Activated CD8-positive, alpha-beta memory T cell treated with anti-CD3 and anti-CD28 coated beads for 1 hour (primary cell): ENCODE data around the gene GLTPD2.
A peak's percentile ranks its signal among the peaks of the same experiment; 100 is the strongest.

Experiments used
- DNase-seq, 2 donors: peaks; one replicate each; pipeline ENCODE4 v3.0.0-alpha.2; 2020; ENCODE audit warnings: low read depth in 1 of 2; ENCODE audit errors: extremely low read depth in 1 of 2

GLTPD2 gene

DNA sequence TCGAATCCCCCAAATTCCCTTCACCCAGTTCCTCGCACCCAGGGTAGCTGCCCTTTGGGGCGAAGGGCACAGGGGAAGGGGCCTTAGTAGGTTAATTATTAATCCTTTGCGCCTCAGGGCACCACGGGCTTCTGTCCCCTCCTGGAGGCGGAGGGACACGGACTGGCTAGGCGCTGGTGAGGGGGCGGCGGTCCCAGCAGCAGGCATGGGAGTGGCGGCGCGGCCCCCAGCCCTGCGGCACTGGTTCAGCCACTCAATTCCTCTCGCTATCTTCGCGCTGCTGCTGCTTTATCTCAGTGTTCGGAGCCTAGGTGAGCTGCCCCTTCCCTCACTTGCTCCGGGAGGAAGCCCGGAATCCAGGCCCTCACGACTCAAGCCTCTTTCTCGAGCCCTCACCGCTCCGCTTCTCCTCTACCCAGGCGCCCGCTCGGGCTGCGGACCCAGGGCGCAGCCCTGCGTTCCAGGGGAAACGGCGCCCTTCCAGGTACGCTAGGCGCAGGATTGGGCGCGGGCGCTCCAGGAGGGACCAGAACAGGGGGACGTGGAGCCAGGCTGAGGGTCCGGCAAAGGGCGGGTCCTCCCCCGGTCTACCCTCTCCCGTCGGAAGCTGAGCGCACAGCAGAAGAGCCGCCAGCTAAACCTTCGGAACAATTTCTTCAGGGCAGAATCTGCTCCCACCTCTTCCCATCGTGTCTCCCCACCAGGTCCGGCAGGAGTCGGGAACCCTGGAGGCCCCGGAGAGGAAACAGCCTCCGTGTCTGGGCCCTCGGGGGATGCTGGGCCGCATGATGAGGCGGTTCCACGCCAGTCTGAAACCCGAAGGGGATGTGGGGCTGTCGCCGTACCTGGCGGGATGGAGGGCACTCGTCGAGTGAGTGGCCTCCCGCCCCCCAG is at the start of gene GLTPD2:
TSS of gene GLTPD2 (plus strand) at position 158 of the 894 bp plus-strand sequence. CDS start at position 206, 48 bp downstream.
- no peak for DNase-seq

DNA sequence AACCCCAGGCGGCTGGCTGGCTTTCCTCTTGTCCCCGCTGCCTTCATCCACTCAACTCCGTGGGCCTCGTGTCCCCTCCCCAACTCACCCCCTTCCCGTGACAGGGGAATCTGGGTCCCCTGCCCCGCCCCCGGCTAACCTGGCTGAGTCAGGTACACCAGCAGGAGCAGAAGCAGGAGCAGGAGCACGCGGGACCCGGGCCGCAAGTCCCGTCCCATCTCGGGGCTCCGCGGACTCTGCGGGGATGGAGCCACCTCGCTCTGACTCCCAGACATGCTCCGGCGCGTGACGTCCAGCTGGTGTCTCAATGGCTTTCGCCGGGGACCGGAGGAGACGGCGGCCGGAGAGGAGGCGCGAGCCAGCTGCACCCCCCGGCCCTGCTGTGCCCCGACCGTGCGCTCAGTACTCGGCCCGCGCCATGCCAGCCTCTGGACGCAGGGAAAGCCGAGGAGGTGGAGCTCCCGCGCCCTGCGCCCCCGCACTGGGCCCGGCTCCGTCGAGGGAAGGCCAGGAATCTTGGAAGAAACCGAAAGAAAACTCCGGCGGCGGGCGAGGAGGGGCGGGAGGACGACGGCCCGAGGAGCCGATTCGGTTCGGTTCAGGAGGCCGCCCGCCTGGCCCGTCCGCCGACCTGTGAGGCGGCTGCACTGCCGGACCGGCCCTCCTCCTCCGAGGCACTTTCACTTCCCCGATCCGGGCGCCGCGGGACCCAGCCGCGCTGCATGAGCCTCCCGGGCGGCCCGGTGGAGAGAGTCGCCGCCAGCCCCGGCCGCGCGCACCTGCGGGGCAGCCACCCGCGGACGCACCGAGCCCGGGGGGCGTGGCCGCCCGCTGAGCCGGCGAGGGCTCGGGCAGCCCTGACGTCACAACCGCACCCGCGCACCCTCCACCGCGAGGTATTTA is 49.4 kb upstream of the GLTPD2 start, which contains the start of the genes CXCL16 and ZMYND15:
TSS of gene CXCL16 (minus strand) at position 807 of the 903 bp plus-strand sequence. CDS start at position 218, 589 bp downstream.
TSS of gene ZMYND15 (plus strand) at position 712 of the 903 bp plus-strand sequence. CDS start 716 bp downstream, outside the sequence.
- peak; percentile 32 to 49 for DNase-seq

DNA sequence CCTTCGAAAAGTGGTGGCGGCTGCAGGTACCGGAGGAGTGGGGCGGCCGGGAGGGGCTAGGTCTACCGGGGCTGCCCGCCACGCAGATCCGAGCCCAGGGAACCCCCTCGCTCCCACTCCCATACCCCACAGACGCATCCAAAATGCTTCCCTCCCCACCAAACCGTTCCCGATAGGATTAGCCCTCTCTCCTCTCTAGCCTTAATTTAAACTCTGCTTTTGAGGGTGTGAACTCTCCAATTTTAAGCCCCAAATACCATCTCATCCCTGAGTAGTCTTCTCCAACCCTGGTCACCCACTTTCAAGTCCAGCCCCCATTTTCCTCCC is 48.8 kb upstream of the GLTPD2 start:
- no peak for DNase-seq

DNA sequence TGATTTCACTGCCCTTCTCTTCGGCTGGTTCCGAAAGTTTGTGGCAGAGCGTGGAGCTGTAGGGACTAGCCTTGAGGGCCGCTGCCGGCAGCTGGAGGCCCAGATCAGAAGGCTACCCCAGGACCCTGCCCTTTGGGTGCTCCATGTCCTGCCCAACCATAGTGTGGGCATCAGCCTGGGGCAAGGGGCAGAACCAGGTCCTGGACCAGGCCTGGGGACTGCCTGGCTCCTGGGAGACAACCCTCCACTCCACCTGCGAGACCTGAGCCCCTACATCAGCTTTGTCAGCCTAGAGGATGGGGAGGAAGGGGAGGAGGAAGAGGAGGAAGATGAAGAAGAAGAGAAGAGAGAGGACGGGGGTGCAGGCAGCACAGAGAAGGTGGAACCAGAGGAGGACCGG is 48.2 kb upstream of the GLTPD2 start:
- no peak for DNase-seq

DNA sequence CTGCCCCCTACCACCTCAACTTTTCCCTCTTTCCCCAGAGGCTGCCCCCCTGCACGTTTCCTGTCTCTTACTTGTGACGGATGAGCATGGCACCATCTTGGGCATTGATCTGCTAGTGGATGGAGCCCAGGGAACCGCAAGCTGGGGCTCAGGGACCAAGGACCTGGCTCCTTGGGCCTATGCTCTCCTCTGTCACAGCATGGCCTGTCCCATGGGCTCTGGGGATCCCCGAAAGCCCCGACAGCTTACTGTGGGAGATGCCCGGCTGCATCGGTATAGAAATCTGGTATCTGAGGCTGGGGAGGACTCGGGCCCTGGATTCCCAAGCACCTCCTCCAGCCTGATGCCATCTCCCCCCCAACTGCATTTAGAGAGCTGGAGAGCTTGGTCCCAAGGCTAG is 47.2 kb upstream of the GLTPD2 start:
- DNase-seq: no peak

DNA sequence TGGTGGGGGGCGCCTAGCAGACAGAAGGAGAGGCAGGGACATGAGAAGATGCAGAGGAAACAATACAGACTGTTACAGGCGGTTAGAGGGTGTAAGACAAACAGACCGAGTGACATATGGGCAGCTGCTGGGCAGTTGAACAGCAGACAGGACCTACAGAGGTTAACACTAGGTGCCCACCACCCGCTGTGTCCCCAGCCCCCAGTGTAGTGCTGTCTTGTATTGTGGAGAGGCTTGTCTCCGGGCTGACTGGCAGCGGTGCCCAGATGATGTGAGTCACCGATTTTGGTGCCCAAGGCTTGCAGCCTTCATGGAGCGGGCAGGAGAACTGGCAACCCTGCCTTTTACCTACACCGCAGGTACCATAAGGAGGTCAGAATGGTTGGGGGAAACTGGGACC is 46.6 kb upstream of the GLTPD2 start:
- DNase-seq: no peak

DNA sequence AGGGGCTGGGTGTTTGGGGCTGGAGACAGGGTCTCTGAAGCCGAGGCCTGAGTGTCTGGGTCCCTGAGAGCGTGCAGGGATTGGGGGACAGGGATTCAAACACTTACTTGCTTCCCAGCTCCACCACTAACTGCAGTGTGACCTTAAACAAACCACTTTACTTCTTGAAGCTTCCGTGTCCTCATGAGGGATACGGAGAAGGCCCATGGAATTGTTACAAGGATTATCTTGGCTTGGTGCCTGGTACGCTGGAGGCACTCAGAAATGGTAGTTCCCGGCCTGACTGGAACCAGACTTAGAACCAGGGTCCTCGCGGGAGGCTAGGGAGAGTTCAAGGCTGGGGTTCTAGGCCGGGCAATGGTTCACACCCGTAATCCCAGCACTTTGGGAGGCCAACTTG is 46.1 kb upstream of the GLTPD2 start:
- DNase-seq: no peak

DNA sequence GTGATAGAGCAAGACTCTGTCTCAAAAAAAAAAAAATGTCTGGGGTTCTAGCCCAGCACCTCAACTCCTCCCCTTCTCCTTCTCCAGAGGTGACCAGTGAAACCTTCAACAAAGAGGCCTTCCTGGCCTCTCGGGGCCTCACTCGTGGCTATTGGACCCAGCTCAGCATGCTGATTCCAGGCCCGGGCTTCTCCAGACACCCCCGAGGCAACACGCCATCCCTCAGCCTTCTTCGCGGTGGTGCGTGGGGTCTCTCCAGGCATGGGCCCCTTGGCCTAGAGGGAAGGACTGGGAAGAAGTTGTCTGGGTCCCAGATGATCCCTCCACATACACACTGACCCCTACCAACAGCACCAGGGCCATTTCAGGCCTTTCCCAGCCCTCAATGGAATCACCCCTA is 45.5 kb upstream of the GLTPD2 start:
- no peak for DNase-seq

DNA sequence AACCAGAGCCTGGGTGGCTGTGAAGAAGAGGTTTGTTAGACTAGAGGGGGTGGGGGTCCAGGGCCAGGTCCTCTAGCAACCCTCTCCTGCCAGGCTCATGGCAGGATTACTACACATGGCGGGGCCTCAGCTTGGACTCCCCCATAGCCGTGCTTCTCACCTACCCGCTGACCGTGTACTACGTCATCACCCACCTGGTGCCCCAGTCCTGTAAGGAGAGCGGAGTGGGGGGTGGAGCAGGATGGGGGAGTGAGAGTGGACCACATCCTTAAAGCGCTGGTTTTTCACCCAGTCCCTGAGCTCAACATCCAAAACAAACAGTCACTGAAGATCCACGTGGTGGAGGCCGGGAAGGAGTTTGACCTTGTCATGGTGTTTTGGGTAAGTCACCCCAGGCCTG is 44.9 kb upstream of the GLTPD2 start:
- no peak for DNase-seq

DNA sequence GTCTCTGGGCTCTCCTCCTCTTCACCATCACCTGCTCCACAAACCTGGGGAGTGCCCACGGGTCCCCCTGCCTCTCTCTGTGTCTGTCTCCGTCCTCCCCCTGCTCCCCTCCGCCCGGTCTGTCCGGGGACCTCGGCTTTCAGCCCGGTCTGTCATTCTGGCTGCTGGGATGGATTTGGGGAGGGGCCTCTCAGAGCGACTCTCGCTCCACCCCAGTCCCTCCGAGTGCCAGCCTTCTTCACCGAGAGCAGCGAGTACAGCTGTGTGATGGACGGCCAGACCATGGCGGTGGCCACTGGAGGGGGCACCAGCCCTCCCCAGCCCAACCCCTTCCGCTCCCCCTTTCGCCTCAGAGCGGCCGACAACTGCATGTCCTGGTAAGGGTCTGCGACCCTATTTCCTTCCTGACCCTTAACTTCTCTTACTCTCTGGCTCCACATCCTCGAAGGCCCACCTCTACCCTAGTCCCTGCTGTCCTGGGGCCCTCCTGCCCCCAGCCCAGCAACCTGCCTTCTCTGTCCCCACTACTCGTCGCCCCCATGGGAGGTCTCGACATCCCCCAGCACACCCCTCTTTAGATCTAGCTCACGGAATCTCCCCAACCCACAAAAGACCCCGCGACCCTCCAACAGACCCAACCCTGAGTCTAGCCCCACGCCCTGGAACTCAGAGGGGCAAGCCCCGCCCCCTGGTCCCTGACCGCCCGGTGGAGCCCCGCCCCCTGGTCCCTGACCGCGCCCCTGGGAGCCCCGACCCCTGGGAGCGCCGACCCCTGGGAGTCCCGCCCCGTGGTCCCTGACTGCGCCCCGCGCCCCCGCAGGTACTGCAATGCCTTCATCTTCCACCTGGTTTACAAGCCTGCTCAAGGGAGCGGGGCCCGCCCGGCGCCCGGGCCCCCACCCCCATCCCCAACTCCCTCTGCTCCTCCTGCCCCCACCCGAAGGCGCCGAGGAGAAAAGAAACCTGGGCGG is 43.5 kb upstream of the GLTPD2 start:
- no peak for DNase-seq

DNA sequence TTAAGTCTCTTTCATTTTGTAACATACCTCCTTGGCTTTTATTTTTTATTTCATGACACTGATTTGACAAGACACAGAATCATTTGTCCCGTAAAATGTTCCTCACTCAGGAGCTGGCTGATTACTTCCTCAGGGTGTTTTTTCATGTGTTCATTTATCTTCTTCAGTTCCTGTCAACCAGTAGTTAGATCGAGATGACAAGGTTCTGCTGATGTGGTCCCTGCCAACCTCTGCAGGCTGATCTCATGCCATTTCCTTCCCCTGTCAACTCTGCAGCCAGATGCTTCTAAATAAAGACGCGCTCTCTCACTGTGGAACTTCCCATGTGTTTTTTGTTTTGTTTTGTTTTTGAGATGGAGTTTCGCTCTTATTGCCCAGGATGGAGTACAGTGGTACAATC is 40.9 kb upstream of the GLTPD2 start:
- no peak for DNase-seq

DNA sequence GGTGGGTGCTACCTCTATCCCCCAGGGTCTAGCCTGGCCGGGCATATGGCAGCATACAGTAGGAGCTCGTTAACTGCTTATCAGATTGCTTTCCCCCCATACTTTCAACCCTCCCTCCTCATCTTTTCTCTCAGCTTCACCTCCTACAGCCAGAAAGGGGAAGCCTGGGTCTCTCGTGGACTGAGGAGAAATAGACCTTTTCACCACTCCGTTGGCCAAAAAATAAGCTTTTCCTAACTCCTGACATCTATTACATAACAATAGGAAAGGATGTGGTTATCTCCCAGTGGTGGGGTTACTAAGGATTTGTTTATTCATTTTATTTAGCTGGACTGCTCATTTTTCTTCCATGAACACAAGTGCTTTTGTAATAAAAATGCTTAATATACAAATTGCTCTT is 40.1 kb upstream of the GLTPD2 start:
- DNase-seq: no peak

DNA sequence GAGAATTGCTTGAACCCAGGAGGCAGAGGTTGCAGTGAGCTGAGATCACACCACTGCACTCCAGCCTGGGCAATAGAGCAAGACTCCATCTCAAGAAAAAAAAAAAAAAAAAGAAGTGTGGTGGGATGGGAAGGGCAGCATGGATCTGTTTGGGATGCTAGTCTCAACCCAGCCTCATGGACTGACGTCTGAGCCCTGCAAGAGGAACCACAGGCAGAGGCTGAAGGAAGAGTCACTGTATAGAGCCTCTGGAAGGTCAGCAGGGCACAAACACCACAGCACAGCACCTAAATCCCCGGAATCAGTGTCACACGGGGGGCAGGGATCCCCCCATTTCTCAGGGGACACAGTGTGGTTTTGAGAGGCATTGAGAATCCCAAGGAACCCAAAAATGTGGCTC is 38.2 kb upstream of the GLTPD2 start:
- DNase-seq: no peak

DNA sequence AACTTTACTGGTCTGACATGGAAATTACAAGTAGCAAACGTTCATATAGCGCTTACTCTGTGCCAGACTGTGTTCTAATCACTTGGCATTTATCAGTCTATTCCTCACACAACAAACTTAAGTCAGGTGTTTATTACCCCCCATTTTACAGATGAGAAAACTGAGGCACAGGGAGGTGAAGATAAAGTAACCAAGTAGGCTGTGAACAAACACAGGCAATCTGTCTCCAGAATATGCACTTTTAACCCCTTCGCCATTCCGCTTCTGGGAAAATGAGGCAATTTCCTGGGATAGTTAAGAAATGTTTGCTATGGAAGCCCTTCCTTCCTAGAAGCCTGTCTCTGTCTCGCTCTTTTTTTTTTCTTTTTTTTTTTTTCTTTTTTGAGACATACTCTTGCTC is 36.8 kb upstream of the GLTPD2 start:
- DNase-seq: no peak

DNA sequence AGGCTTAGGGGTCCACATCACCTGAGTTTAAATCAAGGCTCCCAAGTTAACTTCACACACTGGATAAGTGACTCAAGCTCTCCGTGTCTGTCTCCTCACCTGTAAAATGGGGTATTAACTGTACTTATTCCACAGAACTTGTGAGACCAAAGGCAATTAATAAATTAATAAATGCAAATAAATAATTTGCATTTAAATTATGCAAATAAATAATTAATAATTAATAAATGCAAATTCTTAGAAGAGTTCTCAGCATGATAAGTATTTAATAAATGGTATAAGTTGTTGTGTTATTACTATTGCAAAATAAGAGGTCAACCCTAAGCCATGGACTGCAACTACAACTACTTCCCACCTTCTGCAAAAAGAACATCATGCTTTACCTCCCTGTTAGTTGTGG is 35.4 kb upstream of the GLTPD2 start:
- DNase-seq: no peak

DNA sequence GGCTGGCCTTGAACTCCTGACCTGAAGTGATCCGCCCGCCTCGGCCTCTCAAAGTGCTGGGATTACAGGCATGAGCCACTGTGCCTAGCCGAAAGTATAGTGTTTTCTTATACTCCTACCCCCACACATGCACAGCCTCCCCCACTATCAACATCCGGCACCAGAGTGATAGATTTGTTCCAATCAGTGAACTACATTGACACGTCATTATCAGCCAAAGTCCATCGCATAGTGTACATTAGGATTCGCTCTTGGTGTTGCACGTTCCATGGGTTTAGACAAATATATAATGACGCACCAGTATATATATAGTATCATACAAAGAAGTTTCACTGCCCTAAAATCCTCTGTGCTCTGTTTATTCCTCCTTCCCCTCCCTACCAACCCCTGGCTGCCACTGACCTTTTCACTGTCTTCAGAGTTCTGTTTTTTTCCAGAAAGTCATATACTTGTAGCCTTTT is 29.0 kb upstream of the GLTPD2 start:
- DNase-seq: no peak

DNA sequence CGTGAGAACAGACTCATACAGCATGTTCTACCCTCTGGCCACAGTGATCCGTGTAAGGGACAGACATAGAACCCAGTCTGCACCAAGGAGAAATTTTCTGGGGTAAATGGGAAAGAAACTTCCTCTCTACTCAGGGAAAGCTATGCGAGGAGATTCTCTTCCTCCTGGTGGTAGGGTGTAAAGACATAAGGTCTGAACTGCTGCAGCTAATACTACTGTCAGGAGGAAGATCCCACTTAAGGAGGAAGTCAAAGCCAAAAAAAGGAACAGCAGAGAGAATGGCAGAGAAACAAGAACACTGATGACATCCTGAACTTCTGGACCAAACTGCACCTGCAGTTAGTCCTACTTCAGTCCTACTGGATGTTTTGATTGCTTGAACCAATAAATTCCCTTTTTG is 24.2 kb upstream of the GLTPD2 start:
- no peak for DNase-seq

DNA sequence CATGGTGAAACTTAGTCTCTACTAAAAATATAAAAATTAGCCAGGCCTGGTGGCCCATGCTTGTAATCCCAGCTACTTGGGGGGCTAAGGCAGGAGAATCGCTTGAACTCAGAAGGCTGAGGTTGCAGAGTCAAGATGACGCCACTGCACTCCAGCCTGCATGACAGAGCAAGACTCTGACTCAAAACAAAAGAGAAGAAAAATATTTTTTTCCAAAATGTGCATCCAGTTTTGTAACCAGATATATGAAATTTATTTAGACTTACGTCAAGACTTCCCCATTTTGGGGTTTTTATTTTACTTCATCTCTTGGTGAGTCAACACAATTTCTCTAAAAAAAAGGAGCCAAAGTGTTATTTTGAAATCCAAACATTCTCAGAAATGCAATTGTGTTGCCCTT is 22.6 kb upstream of the GLTPD2 start:
- DNase-seq: no peak

DNA sequence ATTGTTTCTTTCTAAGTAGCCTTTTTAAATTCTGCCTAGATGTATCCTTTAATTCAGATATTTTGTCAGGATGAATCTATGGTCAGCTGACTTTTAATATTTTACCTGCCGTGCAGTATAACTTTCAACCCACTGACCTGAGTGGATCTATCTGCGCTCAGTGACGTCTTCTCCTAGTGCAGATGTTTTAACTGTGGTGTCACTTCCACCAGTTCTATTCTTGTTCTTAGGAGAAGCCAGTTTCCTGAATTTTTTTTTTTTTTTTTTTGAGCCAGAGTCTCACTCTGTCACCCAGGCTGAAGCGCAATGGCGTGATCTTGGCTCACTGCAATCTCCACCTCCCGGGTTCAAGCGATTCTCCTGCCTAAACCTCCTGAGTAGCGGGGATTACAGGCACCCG is 22.0 kb upstream of the GLTPD2 start:
- DNase-seq: no peak

DNA sequence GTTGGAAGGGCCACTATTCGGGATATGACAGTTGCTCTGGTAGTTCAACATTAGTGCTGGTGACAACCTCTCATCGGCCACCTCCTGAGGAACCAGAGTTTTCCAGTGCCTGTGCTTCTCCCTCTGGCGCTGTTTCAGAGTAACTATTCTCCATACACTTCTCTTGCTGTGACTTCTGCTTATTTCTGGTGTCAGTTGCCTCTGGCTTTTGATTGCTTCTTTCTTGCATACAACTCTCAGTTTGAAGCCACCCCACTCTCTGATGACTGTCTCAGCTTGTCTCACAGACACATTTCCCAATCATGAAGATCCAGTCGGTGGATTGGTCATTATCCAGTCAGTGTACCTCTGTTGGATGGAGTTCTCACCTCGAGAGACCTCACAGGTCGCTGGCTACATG is 20.5 kb upstream of the GLTPD2 start:
- no peak for DNase-seq
